ENCODE data around the gene WDR88. TPM values are rescaled to one million over a fixed set of nuclear protein-coding genes. Genes with fewer than 3 reads are reported as not detected.

WDR88 gene
- total and polyA plus RNA-seq, 2 experiments from 2014 or later = not detected

- H3K27ac ChIP-seq (ENCODE audit: low read depth) = no peak overlapping the region
- Mint-ChIP-seq H3K27me3 (ENCODE audit: insufficient read depth, low read depth, poor library complexity) (peaks cover 6% of the 10 kb centered on the region), H3K9me3 (no peaks in the 10 kb centered on the region), H3K36me3 (ENCODE audit: low read depth) (peaks cover 7% of the 10 kb centered on the region), H3K4me1 (no peaks in the 10 kb centered on the region), H3K27ac (no peak overlapping the region), H3K4me3 (no peak overlapping the region)
- H3K27me3 ChIP-seq (ENCODE audit: insufficient read depth) = no peaks in the 10 kb centered on the region
- DNase-seq (ENCODE audit: low spot score) = no peak
- H3K4me1 ChIP-seq (ENCODE audit: insufficient read depth) = no peaks in the 10 kb centered on the region
- H3K36me3 ChIP-seq (ENCODE audit: insufficient read depth) = no peaks in the 10 kb centered on the region
- no peaks in the 10 kb centered on the region for H3K79me2 ChIP-seq (replicated peaks; ENCODE audit: insufficient read depth)
- no peaks in the 10 kb centered on the region for H3K9me2 ChIP-seq (ENCODE audit: insufficient read depth)
- no peak for ATAC-seq
- H3F3A ChIP-seq (replicated peaks; ENCODE audit: low read depth) = no peaks in the 10 kb centered on the region
- no peak overlapping the region for H3K4me2 ChIP-seq
- H3K4me3 ChIP-seq = no peak overlapping the region
- peaks cover 4% of the 10 kb centered on the region; the same call in 1 of the 2 replicates for H4K20me1 ChIP-seq (replicated peaks; ENCODE audit: insufficient read depth)
- TF ChIP-seq CREB1 (CRISPR knock-in tag; IDR thresholded peaks at IDR 0.05; ENCODE audit: low read depth) (no peak), JUNB (IDR thresholded peaks at IDR 0.05; ENCODE audit: unreplicated experiment) (no peak), NANOG (IDR thresholded peaks at IDR 0.05; ENCODE audit: borderline replicate concordance) (no peak), EZH2 (IDR thresholded peaks at IDR 0.05; ENCODE audit: low read depth, unreplicated experiment) (no peak), CTCF (conservative IDR thresholded peaks at IDR 0.05; ENCODE audit: low read depth in 2 of 2) (no peak), ZNF331 (CRISPR knock-in tag; IDR thresholded peaks at IDR 0.05; ENCODE audit: low read depth) (no peak), POLR2AphosphoS5 (IDR thresholded peaks at IDR 0.05; ENCODE audit: low read depth) (no peak), REST (IDR thresholded peaks at IDR 0.05; ENCODE audit: unreplicated experiment) (no peak), STAT1 (IDR thresholded peaks at IDR 0.05; ENCODE audit: unreplicated experiment) (no peak), EZH2phosphoT487 (IDR thresholded peaks at IDR 0.05; ENCODE audit: unreplicated experiment) (no peak), ZNF462 (CRISPR knock-in tag; IDR thresholded peaks at IDR 0.05) (no peak), ETS1 (IDR thresholded peaks at IDR 0.05) (no peak), ZNF114 (CRISPR knock-in tag; IDR thresholded peaks at IDR 0.05) (no peak)
- H2AFZ ChIP-seq = no peak overlapping the region
These were observed 70.9 kb downstream of the WDR88 start for GRCh38 chr19:33202546-33203507.
